ENCODE data around the gene GALNT16. TPM values are rescaled to one million over a fixed set of nuclear protein-coding genes. Genes with fewer than 3 reads are reported as not detected.

Gene GALNT16
- total RNA-seq, 4 donors from 2014 or later, result 3.7 to 16.2 (median 6.7) TPM

- Histone ChIP-seq H3K36me3 (no peaks in the 10 kb centered on the region), H3K27me3 (no peaks in the 10 kb centered on the region), H3K27ac (no peak overlapping the region), H3K9me3 (no peaks in the 10 kb centered on the region), H3K4me3 (no peak overlapping the region), H3K4me1 (peaks cover 0 to 14% (median 14%) of the 10 kb centered on the region in 3 donors)
- no peak for ATAC-seq
- TF ChIP-seq CTCF (IDR thresholded peaks at IDR 0.05) (no peak), POLR2A (IDR thresholded peaks at IDR 0.05) (no peak), EP300 (IDR thresholded peaks at IDR 0.05) (no peak), POLR2AphosphoS5 (IDR thresholded peaks at IDR 0.05) (no peak)
- WGBS, 2 donors (ENCODE audit: low coverage in 1 of 2), result 79 to 93% methylated on average over 3 to 8 of the region's 8 CpGs
These were observed 59.0 kb downstream of the GALNT16 start for GRCh38 chr14:69318901-69319475.

GRCh38 chr14:69319911-69320310 lies 60.0 kb downstream of the GALNT16 start:
- H3K27ac ChIP-seq, result no peak overlapping the region
- 100% methylated on average over 1 of the region's 8 CpGs for WGBS, 2 donors (ENCODE audit: low coverage in 1 of 2)
- H3K27me3 ChIP-seq, result no peaks in the 10 kb centered on the region
- ATAC-seq, result no peak
- peaks cover 0 to 14% (median 14%) of the 10 kb centered on the region in 3 donors for H3K4me1 ChIP-seq
- H3K36me3 ChIP-seq, result no peaks in the 10 kb centered on the region
- no peaks in the 10 kb centered on the region for H3K9me3 ChIP-seq
- no peak for TF ChIP-seq POLR2AphosphoS5 (IDR thresholded peaks at IDR 0.05)
- no peak for TF ChIP-seq EP300 (IDR thresholded peaks at IDR 0.05)
- no peak for TF ChIP-seq CTCF (IDR thresholded peaks at IDR 0.05)
- TF ChIP-seq POLR2A (IDR thresholded peaks at IDR 0.05), result no peak
- no peak overlapping the region for H3K4me3 ChIP-seq

GRCh38 chr14:69320581-69321365 lies 60.8 kb downstream of the GALNT16 start:
- no peaks in the 10 kb centered on the region for H3K27me3 ChIP-seq
- no peaks in the 10 kb centered on the region for H3K36me3 ChIP-seq
- H3K4me3 ChIP-seq, result no peak overlapping the region
- TF ChIP-seq POLR2AphosphoS5 (IDR thresholded peaks at IDR 0.05) (no peak), POLR2A (IDR thresholded peaks at IDR 0.05) (no peak), EP300 (IDR thresholded peaks at IDR 0.05) (no peak), CTCF (IDR thresholded peaks at IDR 0.05) (no peak)
- no peak overlapping the region for H3K27ac ChIP-seq
- no peaks in the 10 kb centered on the region for H3K9me3 ChIP-seq
- H3K4me1 ChIP-seq, result peaks cover 0 to 14% (median 14%) of the 10 kb centered on the region in 3 donors
- 86 to 94% methylated on average over 3 to 6 of the region's 18 CpGs for WGBS, 2 donors (ENCODE audit: low coverage in 1 of 2)
- ATAC-seq, result no peak

- ATAC-seq, result no peak
- no peak for TF ChIP-seq POLR2AphosphoS5 (IDR thresholded peaks at IDR 0.05)
- no peak for TF ChIP-seq EP300 (IDR thresholded peaks at IDR 0.05)
- TF ChIP-seq POLR2A (IDR thresholded peaks at IDR 0.05), result no peak
- no peak for TF ChIP-seq CTCF (IDR thresholded peaks at IDR 0.05)
- no peak overlapping the region for H3K27ac ChIP-seq
- peaks cover 0 to 12% (median 12%) of the 10 kb centered on the region in 3 donors for H3K4me1 ChIP-seq
- WGBS, 2 donors (ENCODE audit: low coverage in 1 of 2), result 60% methylated on average over 3 of the region's 11 CpGs; no CpG with 5 or more reads in 1 of the 2 donors
- H3K27me3 ChIP-seq, result no peaks in the 10 kb centered on the region
- H3K4me3 ChIP-seq, result no peak overlapping the region
- H3K9me3 ChIP-seq, result no peaks in the 10 kb centered on the region
- no peaks in the 10 kb centered on the region for H3K36me3 ChIP-seq
These were observed 61.8 kb downstream of the GALNT16 start for GRCh38 chr14:69321601-69322330.
